Measurements from ENCODE around the gene PGAP2. TPM values are rescaled to one million over a fixed set of nuclear protein-coding genes. Genes with fewer than 3 reads are reported as not detected.
A peak's percentile ranks its signal among the peaks of the same experiment; 100 is the strongest.

The PGAP2 gene
- total and polyA plus RNA-seq, 10 of the 15 experiments (the other 5 are each of a cell fraction or from before 2014, with no cell fraction given): 12.3 to 37.4 (median 31.9) TPM

DNA sequence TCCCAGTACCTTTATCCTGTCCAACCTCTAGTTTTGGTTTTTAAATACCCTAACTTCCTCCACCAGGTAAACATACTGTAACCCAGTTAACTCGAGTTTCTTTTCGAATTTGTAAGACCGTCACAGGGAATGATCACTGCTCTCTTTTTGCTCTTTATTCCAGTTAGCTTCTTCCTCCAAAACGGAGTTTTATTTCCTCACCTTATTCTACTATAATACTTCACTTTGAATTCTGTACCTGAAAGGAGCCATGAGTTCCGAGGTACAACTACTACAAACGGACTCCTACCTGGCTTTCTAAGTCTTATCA is 12.4 kb upstream of the PGAP2 start:
- intact Hi-C loops (cut with micrococcal nuclease; ENCODE audit: unreplicated experiment): loop anchor here (2.0 kb wide), 1 partner anchor 45 kb away; the partner anchor contains the start of gene RHOG
- Histone ChIP-seq H3K9ac (ENCODE audit: control insufficient read depth, insufficient read depth, low read length) (peak overlapping the region; percentile 94), H3K27ac (ENCODE audit: control insufficient read depth, insufficient read depth) (peak overlapping the region; percentile 97), H3K9me3 (replicated peaks; ENCODE audit: control insufficient read depth, insufficient read depth, low read length) (no peaks in the 10 kb centered on the region; the same call in 2 of the 3 replicates), H3K27me3 (replicated peaks in 1 of 2; ENCODE audit: control insufficient read depth in 2 of 2, insufficient read depth in 2 of 2, low read length in 1 of 2) (no peaks in the 10 kb centered on the region), H3K4me2 (ENCODE audit: control insufficient read depth, insufficient read depth) (peak overlapping the region; percentile 89), H3K36me3 (ENCODE audit: control insufficient read depth in 2 of 2, insufficient read depth in 2 of 2, low read length in 1 of 2) (peaks cover 0 to 8% of the 10 kb centered on the region in 2 experiments; a peak in 3 of 4 replicates), H2AFZ (ENCODE audit: control insufficient read depth, low read depth, low read length) (no peak overlapping the region), H4K20me1 (ENCODE audit: control insufficient read depth, insufficient read depth) (no peaks in the 10 kb centered on the region; the same call in 1 of the 2 replicates), H3K79me2 (ENCODE audit: control insufficient read depth, insufficient read depth, low read length) (peaks cover 53% of the 10 kb centered on the region), H3K4me3 (peak overlapping the region; percentile 91), H3K4me1 (ENCODE audit: control insufficient read depth, insufficient read depth, low read length) (peaks cover 7% of the 10 kb centered on the region; the same call in 1 of the 2 replicates)
- WGBS (ENCODE audit: insufficient coverage, insufficient replicate concordance, low lambda C conversion rate, missing lambda C conversion rate): 2% methylated on average over 6 of the region's 6 CpGs
- ChIA-PET SMC1A (ENCODE audit: uncharacterized antibody, unreplicated experiment) (interaction anchor here (0.8 to 4.0 kb wide), 10 partner anchors 8 to 277 kb away, joined by 3 to 26 read pairs (median 3); partner anchors contain the start of genes PGAP2 and RHOG), RAD21 (ENCODE audit: unreplicated experiment) (interaction anchor here (0.8 to 3.6 kb wide), 6 partner anchors 10 to 277 kb away, joined by 3 to 22 read pairs (median 4); partner anchors contain the start of genes PGAP2 and RHOG), POLR2A (interaction anchor here (1.4 to 4.7 kb wide), 3 partner anchors 11 to 44 kb away, joined by 3 to 27 read pairs (median 22); partner anchors contain the start of gene RHOG), CTCF (interaction anchor here (1.2 to 3.3 kb wide), 4 partner anchors 11 to 46 kb away, joined by 3 to 19 read pairs (median 10); partner anchors contain the start of gene PGAP2)
- in situ Hi-C loops (cut with MboI): no loop called here
- no peak for ATAC-seq
- no peak for DNase-seq (ENCODE audit: low read depth, low spot score)
- FAIRE-seq: peak; percentile 7
- TF ChIP-seq CBX3 (IDR thresholded peaks at IDR 0.05; ENCODE audit: borderline replicate concordance, low read depth) (no peak), SMC3 (IDR thresholded peaks at IDR 0.05; ENCODE audit: borderline replicate concordance, low read length) (no peak), MTA3 (IDR thresholded peaks at IDR 0.05; ENCODE audit: borderline replicate concordance, low read length) (no peak), NFXL1 (IDR thresholded peaks at IDR 0.05; ENCODE audit: borderline replicate concordance) (no peak), SRF (IDR thresholded peaks at IDR 0.05; ENCODE audit: low read depth in 2 of 2, low read length in 2 of 2) (no peak), JUND (IDR thresholded peaks at IDR 0.05; ENCODE audit: low read depth, low read length) (no peak), RAD51 (IDR thresholded peaks at IDR 0.05) (no peak), HDAC2 (IDR thresholded peaks at IDR 0.05) (no peak), KAT2A (conservative IDR thresholded peaks at IDR 0.05; ENCODE audit: control insufficient read depth, low read depth, low read length) (no peak), BRCA1 (IDR thresholded peaks at IDR 0.05; ENCODE audit: low read depth, low read length) (no peak), RELA (IDR thresholded peaks at IDR 0.05; ENCODE audit: borderline replicate concordance, partially characterized antibody) (no peak), POLR2A (IDR thresholded peaks at IDR 0.05; ENCODE audit: low read depth, low read length) (no peak), MYB (IDR thresholded peaks at IDR 0.05; ENCODE audit: borderline replicate concordance, low read depth, low read length) (no peak), ZNF24 (IDR thresholded peaks at IDR 0.05) (no peak), ZBED1 (IDR thresholded peaks at IDR 0.05; ENCODE audit: borderline replicate concordance) (no peak), WRNIP1 (IDR thresholded peaks at IDR 0.05; ENCODE audit: borderline replicate concordance, low read depth, low read length) (no peak), IRF4 (IDR thresholded peaks at IDR 0.05; ENCODE audit: low read depth, low read length) (no peak)
- TF ChIP-seq, protein P1, sequence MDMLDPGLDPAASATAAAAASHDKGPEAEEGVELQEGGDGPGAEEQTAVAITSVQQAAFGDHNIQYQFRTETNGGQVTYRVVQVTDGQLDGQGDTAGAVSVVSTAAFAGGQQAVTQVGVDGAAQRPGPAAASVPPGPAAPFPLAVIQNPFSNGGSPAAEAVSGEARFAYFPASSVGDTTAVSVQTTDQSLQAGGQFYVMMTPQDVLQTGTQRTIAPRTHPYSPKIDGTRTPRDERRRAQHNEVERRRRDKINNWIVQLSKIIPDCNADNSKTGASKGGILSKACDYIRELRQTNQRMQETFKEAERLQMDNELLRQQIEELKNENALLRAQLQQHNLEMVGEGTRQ (IDR thresholded peaks at IDR 0.05; ENCODE audit: borderline replicate concordance, low read depth, low read length): no peak
- TF ChIP-seq, protein P2, sequence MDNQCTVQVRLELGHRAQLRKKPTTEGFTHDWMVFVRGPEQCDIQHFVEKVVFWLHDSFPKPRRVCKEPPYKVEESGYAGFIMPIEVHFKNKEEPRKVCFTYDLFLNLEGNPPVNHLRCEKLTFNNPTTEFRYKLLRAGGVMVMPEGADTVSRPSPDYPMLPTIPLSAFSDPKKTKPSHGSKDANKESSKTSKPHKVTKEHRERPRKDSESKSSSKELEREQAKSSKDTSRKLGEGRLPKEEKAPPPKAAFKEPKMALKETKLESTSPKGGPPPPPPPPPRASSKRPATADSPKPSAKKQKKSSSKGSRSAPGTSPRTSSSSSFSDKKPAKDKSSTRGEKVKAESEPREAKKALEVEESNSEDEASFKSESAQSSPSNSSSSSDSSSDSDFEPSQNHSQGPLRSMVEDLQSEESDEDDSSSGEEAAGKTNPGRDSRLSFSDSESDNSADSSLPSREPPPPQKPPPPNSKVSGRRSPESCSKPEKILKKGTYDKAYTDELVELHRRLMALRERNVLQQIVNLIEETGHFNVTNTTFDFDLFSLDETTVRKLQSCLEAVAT (IDR thresholded peaks at IDR 0.05): no peak
- no TSS peak for BruUV-seq (replicated peaks)

All from GM12878 (cell line).